Liver (tissue), 9 donors: Measurements from ENCODE around the gene RIPK1. TPM values are rescaled to one million over a fixed set of nuclear protein-coding genes. Genes with fewer than 3 reads are reported as not detected.
"Not testable (repeated sequence)": the region's sequence is repeated elsewhere in the genome, so short reads cannot be mapped to it uniquely, and the experiment has no call there.

Source experiments
- DNase-seq: peaks from one replicate; pipeline ENCODE4 v3.0.0-alpha.2; 2017; ENCODE audit warnings: low spot score
- H3K27ac ChIP-seq, 2 donors: one replicate each; pipeline ENCODE4 v1.7.0; 2013; ENCODE audit warnings: inconsistent platforms in 2 of 2, low read length in 2 of 2, control low read depth in 1 of 2, low read depth in 1 of 2, mild to moderate bottlenecking in 1 of 2
- H3K27me3 ChIP-seq, 4 donors: one replicate each; pipeline versions ENCODE4 v1.6.1 to v1.7.0; 2013; ENCODE audit warnings: low read length in 3 of 4, inconsistent platforms in 1 of 4, mild to moderate bottlenecking in 1 of 4, moderate library complexity in 1 of 4; ENCODE audit not compliant: control insufficient read depth in 4 of 4, insufficient read depth in 4 of 4
- H3K36me3 ChIP-seq, 4 donors: one replicate each; pipeline versions ENCODE4 v1.6.1 to v1.7.0; 2013; ENCODE audit warnings: low read length in 3 of 4, mild to moderate bottlenecking in 3 of 4, low read depth in 1 of 4, moderate library complexity in 1 of 4; ENCODE audit not compliant: control insufficient read depth in 4 of 4, insufficient read depth in 3 of 4
- H3K4me1 ChIP-seq, 4 donors: one replicate each; pipeline versions ENCODE4 v1.6.1 to v1.7.0; 2013; ENCODE audit warnings: low read length in 3 of 4, mild to moderate bottlenecking in 3 of 4, moderate library complexity in 1 of 4; ENCODE audit not compliant: control insufficient read depth in 4 of 4, insufficient read depth in 4 of 4
- H3K4me3 ChIP-seq, 3 donors: one replicate each; pipeline versions ENCODE4 v1.6.1 to v1.7.0; 2013; ENCODE audit warnings: low read length in 3 of 3, control low read depth in 1 of 3, low read depth in 1 of 3, mild to moderate bottlenecking in 1 of 3
- H3K9ac ChIP-seq, 2 donors: one replicate each; pipeline ENCODE4 v1.7.0; 2013; ENCODE audit warnings: low read length in 2 of 2, mild to moderate bottlenecking in 2 of 2, moderate library complexity in 2 of 2, control low read depth in 1 of 2, low read depth in 1 of 2
- H3K9me3 ChIP-seq, 4 donors: one replicate each; pipeline versions ENCODE4 v1.6.1 to v1.7.0; 2013; ENCODE audit warnings: low read length in 3 of 4; ENCODE audit not compliant: control insufficient read depth in 4 of 4
- ATF3 ChIP-seq: IDR thresholded peaks from 2 replicates; pipeline ENCODE4 v1.6.1; 2016; ENCODE audit warnings: antibody characterized with exemption
- CTCF ChIP-seq: fragments of 150-350 bp; IDR thresholded peaks from 2 replicates; pipeline ENCODE4 v1.5.1; 2017; ENCODE audit warnings: improper control_type of control experiment, low read depth, low read length; ENCODE audit not compliant: missing input control
- EGR1 ChIP-seq, 2 donors: IDR thresholded peaks; 2 replicates each; pipeline ENCODE4 v1.6.1; 2016 to 2018; ENCODE audit warnings: antibody characterized with exemption in 2 of 2, low read depth in 2 of 2
- FOXA1 ChIP-seq: IDR thresholded peaks from 2 replicates; pipeline ENCODE4 v1.6.1; 2016; ENCODE audit warnings: antibody characterized with exemption
- FOXA2 ChIP-seq: IDR thresholded peaks from 2 replicates; pipeline ENCODE4 v1.6.1; 2016; ENCODE audit warnings: antibody characterized with exemption
- GABPA ChIP-seq, 2 donors: IDR thresholded peaks in 1 of 2; conservative IDR thresholded peaks in 1 of 2; 2 replicates each; pipeline ENCODE4 v1.6.1; 2016; ENCODE audit warnings: antibody characterized with exemption in 2 of 2, mild to moderate bottlenecking in 1 of 2, moderate library complexity in 1 of 2
- HNF4A ChIP-seq, 2 donors: conservative IDR thresholded peaks; 2 replicates each; pipeline ENCODE4 v1.6.1; 2016; ENCODE audit warnings: antibody characterized with exemption in 2 of 2, mild to moderate bottlenecking in 2 of 2
- HNF4G ChIP-seq: IDR thresholded peaks from 2 replicates; pipeline ENCODE4 v1.6.1; 2016; ENCODE audit warnings: antibody characterized with exemption
- JUND ChIP-seq, 2 donors: IDR thresholded peaks; 2 replicates each; pipeline ENCODE4 v1.6.1; 2016; ENCODE audit warnings: antibody characterized with exemption in 2 of 2
- MAX ChIP-seq: IDR thresholded peaks from 2 replicates; pipeline ENCODE4 v1.6.1; 2016; ENCODE audit warnings: antibody characterized with exemption
- NR2F2 ChIP-seq: IDR thresholded peaks from 2 replicates; pipeline ENCODE4 v1.6.1; 2016; ENCODE audit warnings: antibody characterized with exemption
- RAD21 ChIP-seq, 2 donors: IDR thresholded peaks; 2 replicates each; pipeline ENCODE4 v1.6.1; 2016; ENCODE audit warnings: antibody characterized with exemption in 2 of 2, mild to moderate bottlenecking in 2 of 2
- REST ChIP-seq: IDR thresholded peaks from 2 replicates; pipeline ENCODE4 v1.6.1; 2016; ENCODE audit warnings: antibody characterized with exemption, mild to moderate bottlenecking
- RXRA ChIP-seq, 2 donors: IDR thresholded peaks; 2 replicates each; pipeline ENCODE4 v1.6.1; 2017 to 2018; ENCODE audit warnings: antibody characterized with exemption in 2 of 2, mild to moderate bottlenecking in 1 of 2
- SP1 ChIP-seq: IDR thresholded peaks from 2 replicates; pipeline ENCODE4 v1.6.1; 2018; ENCODE audit warnings: antibody characterized with exemption, mild to moderate bottlenecking
- TAF1 ChIP-seq: conservative IDR thresholded peaks from 2 replicates; pipeline ENCODE4 v1.6.1; 2016; ENCODE audit warnings: antibody characterized with exemption, mild to moderate bottlenecking
- YY1 ChIP-seq: IDR thresholded peaks from 2 replicates; pipeline ENCODE4 v1.6.1; 2016; ENCODE audit warnings: antibody characterized with exemption, mild to moderate bottlenecking
- ZBTB33 ChIP-seq: IDR thresholded peaks from 2 replicates; pipeline ENCODE4 v1.6.1; 2016; ENCODE audit warnings: antibody characterized with exemption
- WGBS: extraction: QIAGEN DNeasy Blood & Tissue Kit; methylation state at CpG from one replicate; pipeline ENCODE4 v1.1.7; 2013; 5-methylcytosine and 5-hydroxymethylcytosine counted together
- polyA plus RNA-seq, 2 donors: library from polyadenylated mRNA; stranded (reverse) in 1 of 2; unstranded in 1 of 2; fragments of 200-250 nt in 1 of 2; fragments of >200 nt in 1 of 2; fragmentation: Nextera tagmentation in 1 of 2; extraction: Ambion mirVana in 1 of 2; gene quantifications; one replicate each; pipeline versions ENCODE4 v1.2.1 to v1.2.3, GENCODE V29; 2013 to 2015
- total RNA-seq, 2 donors: library from RNA; depleted of rRNA; stranded (reverse); fragments of >200 nt; gene quantifications; one replicate each; pipeline ENCODE4 v1.2.3, GENCODE V29; 2014
- donor health status: healthy.
- donor health status: healthy.
- donor health status: healthy.
- donor health status: healthy.
- donor health status: healthy.

Gene RIPK1
- total and polyA plus RNA-seq, 4 donors = 6.7 to 27.2 (median 13.3) TPM

GRCh38 chr6:3151691-3152090, 83.4 kb downstream of the RIPK1 start:
- WGBS = 77% methylated on average over 5 of the region's 5 CpGs
- no peak for DNase-seq
- no peak overlapping the region for H3K4me3 ChIP-seq
- peaks cover 4 to 39% (median 16%) of the 10 kb centered on the region in 4 donors for H3K36me3 ChIP-seq
- H3K9me3 ChIP-seq = no peaks in the 10 kb centered on the region
- no peaks in the 10 kb centered on the region for H3K27me3 ChIP-seq
- H3K9ac ChIP-seq = no peak overlapping the region
- no peak overlapping the region for H3K27ac ChIP-seq
- H3K4me1 ChIP-seq = peaks cover 0 to 20% (median 10%) of the 10 kb centered on the region in 4 donors
- no peak for TF ChIP-seq TAF1
- no peak for TF ChIP-seq CTCF
- TF ChIP-seq RXRA (IDR thresholded peaks at IDR 0.05) = no peak
- TF ChIP-seq ATF3 = no peak
- no peak for TF ChIP-seq SP1
- TF ChIP-seq NR2F2 = no peak

GRCh38 chr6:3152689-3153088, 84.4 kb downstream of the RIPK1 start:
- 92% methylated on average over 3 of the region's 3 CpGs for WGBS
- Histone ChIP-seq H3K9ac (no peak overlapping the region), H3K36me3 (peaks cover 4 to 36% (median 13%) of the 10 kb centered on the region in 4 donors), H3K27ac (no peak overlapping the region), H3K4me1 (peaks cover 0 to 24% (median 12%) of the 10 kb centered on the region in 4 donors), H3K4me3 (no peak overlapping the region), H3K27me3 (no peaks in the 10 kb centered on the region), H3K9me3 (no peaks in the 10 kb centered on the region)
- no peak for TF ChIP-seq ZBTB33
- no peak for TF ChIP-seq EGR1 (IDR thresholded peaks at IDR 0.05; ENCODE audit: low read depth in 2 of 2)
- TF ChIP-seq CTCF = no peak
- TF ChIP-seq ATF3 = no peak
- TF ChIP-seq SP1 = no peak
- no peak for TF ChIP-seq HNF4G
- no peak for TF ChIP-seq RAD21 (IDR thresholded peaks at IDR 0.05)
- no peak for TF ChIP-seq JUND (IDR thresholded peaks at IDR 0.05)
- no peak for TF ChIP-seq TAF1
- TF ChIP-seq FOXA2 = no peak
- no peak for TF ChIP-seq HNF4A (conservative IDR thresholded peaks at IDR 0.05)
- TF ChIP-seq GABPA (IDR thresholded peaks at IDR 0.05 in 1 of 2, conservative IDR thresholded peaks at IDR 0.05 in 1 of 2) = no peak
- no peak for TF ChIP-seq MAX
- no peak for TF ChIP-seq RXRA (IDR thresholded peaks at IDR 0.05)
- no peak for TF ChIP-seq NR2F2
- TF ChIP-seq REST = no peak
- TF ChIP-seq FOXA1 = no peak
- TF ChIP-seq YY1 = no peak
- DNase-seq = no peak

- H3K27me3 ChIP-seq, H3K9ac ChIP-seq, DNase-seq, H3K9me3 ChIP-seq, H3K4me3 ChIP-seq: not testable (repeated sequence)
- Histone ChIP-seq H3K36me3 (peaks cover 0 to 19% (median 2%) of the 10 kb centered on the region in 4 donors), H3K4me1 (peaks cover 0 to 26% (median 12%) of the 10 kb centered on the region in 4 donors), H3K27ac (peak overlapping the region in 1 of 2 donors; percentile 31)
- 32% methylated on average over 6 of the region's 6 CpGs for WGBS
Measured at GRCh38 chr6:3155416-3155815, 87.1 kb downstream of the RIPK1 start.
